ENCODE measurements around the gene PARP12. TPM values are rescaled to one million over a fixed set of nuclear protein-coding genes. Genes with fewer than 3 reads are reported as not detected.

PARP12 gene
- total RNA-seq, 4 donors from 2014 or later: 17.8 to 21.5 (median 18.5) TPM

- intact Hi-C loops (cut with DNase I; ENCODE audit: low total_unique reads): no loop called here
- TF ChIP-seq CTCF (IDR thresholded peaks at IDR 0.05): no peak
- TF ChIP-seq POLR2A (IDR thresholded peaks at IDR 0.05): no peak
- DNase-seq (ENCODE audit: low spot score in 2 of 2): no peak
- H3K4me3 ChIP-seq (ENCODE audit: low read depth, poor library complexity, severe bottlenecking): no peak overlapping the region
- WGBS, 2 donors: 84 to 88% methylated on average over 13 of the region's 13 CpGs
Measured at GRCh38 chr7:140078392-140078791, 15.6 kb upstream of the PARP12 start.

- no peak overlapping the region for H3K4me3 ChIP-seq (ENCODE audit: low read depth, poor library complexity, severe bottlenecking)
- TF ChIP-seq POLR2A (IDR thresholded peaks at IDR 0.05) (no peak), CTCF (IDR thresholded peaks at IDR 0.05) (no peak)
- intact Hi-C loops (cut with DNase I; ENCODE audit: low total_unique reads): no loop called here
- no peak for DNase-seq (ENCODE audit: low spot score in 2 of 2)
- 82 to 84% methylated on average over 6 of the region's 6 CpGs for WGBS, 2 donors
Measured at GRCh38 chr7:140074780-140075179, 12.0 kb upstream of the PARP12 start.

GRCh38 chr7:140070546-140070945 is 7.8 kb upstream of the PARP12 start:
- intact Hi-C loops (cut with DNase I; ENCODE audit: low total_unique reads): no loop called here
- no peak overlapping the region for H3K4me3 ChIP-seq (ENCODE audit: low read depth, poor library complexity, severe bottlenecking)
- TF ChIP-seq POLR2A (IDR thresholded peaks at IDR 0.05) (no peak), CTCF (IDR thresholded peaks at IDR 0.05) (no peak)
- no peak for DNase-seq (ENCODE audit: low spot score in 2 of 2)

GRCh38 chr7:140069298-140069949 is 6.7 kb upstream of the PARP12 start:
- intact Hi-C loops (cut with DNase I; ENCODE audit: low total_unique reads): no loop called here
- 93 to 98% methylated on average over 4 of the region's 4 CpGs for WGBS, 2 donors
- no peak for DNase-seq (ENCODE audit: low spot score in 2 of 2)
- no peak for TF ChIP-seq POLR2A (IDR thresholded peaks at IDR 0.05)
- TF ChIP-seq CTCF (IDR thresholded peaks at IDR 0.05): no peak
- H3K4me3 ChIP-seq (ENCODE audit: low read depth, poor library complexity, severe bottlenecking): no peak overlapping the region

GRCh38 chr7:140068033-140068432 is 5.3 kb upstream of the PARP12 start:
- no peak for DNase-seq (ENCODE audit: low spot score in 2 of 2)
- intact Hi-C loops (cut with DNase I; ENCODE audit: low total_unique reads): no loop called here
- WGBS, 2 donors: 38 to 85% methylated on average over 2 of the region's 2 CpGs
- TF ChIP-seq POLR2A (IDR thresholded peaks at IDR 0.05): no peak
- no peak for TF ChIP-seq CTCF (IDR thresholded peaks at IDR 0.05)
- no peak overlapping the region for H3K4me3 ChIP-seq (ENCODE audit: low read depth, poor library complexity, severe bottlenecking)

GRCh38 chr7:140067052-140067451 is 4.3 kb upstream of the PARP12 start:
- WGBS, 2 donors: 45 to 85% methylated on average over 2 of the region's 2 CpGs
- no peak for DNase-seq (ENCODE audit: low spot score in 2 of 2)
- no peak overlapping the region for H3K4me3 ChIP-seq (ENCODE audit: low read depth, poor library complexity, severe bottlenecking)
- intact Hi-C loops (cut with DNase I; ENCODE audit: low total_unique reads): no loop called here
- TF ChIP-seq CTCF (IDR thresholded peaks at IDR 0.05): no peak
- no peak for TF ChIP-seq POLR2A (IDR thresholded peaks at IDR 0.05)
